HepG2 (cell line): ENCODE measurements around the gene NUDT22. TPM values are rescaled to one million over a fixed set of nuclear protein-coding genes. Genes with fewer than 3 reads are reported as not detected.

Source experiments
- ARNT ChIP-seq: fragments of 450-650 bp; IDR thresholded peaks from 2 replicates; pipeline ENCODE4 v1.6.1; 2017
- EEA1 ChIP-seq: sonication (generic); formaldehyde crosslinking; IDR thresholded peaks from 2 replicates; pipeline ENCODE4 v1.5.1; 2020; ENCODE audit warnings: mild to moderate bottlenecking, missing genetic modification reagents, borderline replicate concordance
- JUN ChIP-seq: sonication (generic); formaldehyde crosslinking; IDR thresholded peaks from 2 replicates; pipeline ENCODE4 v1.4.0; 2020; ENCODE audit warnings: mild to moderate bottlenecking, missing genetic modification reagents
- SMAD1 ChIP-seq: sonication (generic); formaldehyde crosslinking; IDR thresholded peaks from 2 replicates; pipeline ENCODE4 v1.4.0; 2020; ENCODE audit warnings: missing genetic modification reagents, low read depth, mild to moderate bottlenecking, borderline replicate concordance
- polyA plus RNA-seq, 8 experiments: library from polyadenylated mRNA; depleted of rRNA in 3 of 8; stranded (reverse) in 7 of 8; unstranded in 1 of 8; fragments of >200 nt; fragmentation: Illumina TruSeq in 4 of 8; extraction: Trizol in 4 of 8; gene quantifications; 2 replicates each; pipeline versions ENCODE4 v1.2.1 to v1.2.3, GENCODE V29; 2011 to 2016; ENCODE audit warnings: low read depth in 4 of 8, missing spikeins in 1 of 8, mixed read lengths in 1 of 8; ENCODE audit not compliant: insufficient read depth in 1 of 8
- total RNA-seq, 5 experiments: library from RNA; depleted of rRNA; stranded (reverse); fragments of >200 nt; fragmentation: Illumina TruSeq; extraction: Trizol; gene quantifications; 2 replicates each; pipeline ENCODE4 v1.2.3, GENCODE V29; 2016; ENCODE audit warnings: low read depth in 1 of 5
- TF ChIP-seq, protein P1 (sequence below): sonication (generic); formaldehyde crosslinking; IDR thresholded peaks from 2 replicates; pipeline ENCODE4 v1.5.1; 2020; ENCODE audit warnings: missing genetic modification reagents, mild to moderate bottlenecking, borderline replicate concordance
- TF ChIP-seq, protein P2 (sequence below): sonication (generic); formaldehyde crosslinking; IDR thresholded peaks from 2 replicates; pipeline ENCODE4 v1.5.0; 2020; ENCODE audit warnings: missing genetic modification reagents
- TF ChIP-seq, protein P3 (sequence below): sonication (generic); formaldehyde crosslinking; IDR thresholded peaks from 2 replicates; pipeline ENCODE4 v1.5.0; 2020; ENCODE audit warnings: missing genetic modification reagents
- TF ChIP-seq, protein P4 (sequence below): sonication (generic); formaldehyde crosslinking; IDR thresholded peaks from 2 replicates; pipeline ENCODE4 v1.8.1; 2023; ENCODE audit warnings: mild to moderate bottlenecking, missing genetic modification reagents, borderline replicate concordance
- TF ChIP-seq, protein P5 (sequence below): IDR thresholded peaks from 2 replicates; pipeline ENCODE4 v1.4.0; 2020; ENCODE audit warnings: mild to moderate bottlenecking, missing genetic modification reagents
- TF ChIP-seq, protein P6 (sequence below): sonication (generic); formaldehyde crosslinking; IDR thresholded peaks from 2 replicates; pipeline ENCODE4 v1.5.1; 2020; ENCODE audit warnings: missing genetic modification reagents, mild to moderate bottlenecking, borderline replicate concordance
- TF ChIP-seq, protein P7 (sequence below): sonication (generic); formaldehyde crosslinking; IDR thresholded peaks from 2 replicates; pipeline ENCODE4 v1.5.1; 2020; ENCODE audit warnings: mild to moderate bottlenecking, missing genetic modification reagents, borderline replicate concordance

The NUDT22 gene
- total and polyA plus RNA-seq, 2 of the 13 experiments (the other 11 are each of a cell fraction or from before 2014, with no cell fraction given) = 33.5 to 39.8 TPM

DNA sequence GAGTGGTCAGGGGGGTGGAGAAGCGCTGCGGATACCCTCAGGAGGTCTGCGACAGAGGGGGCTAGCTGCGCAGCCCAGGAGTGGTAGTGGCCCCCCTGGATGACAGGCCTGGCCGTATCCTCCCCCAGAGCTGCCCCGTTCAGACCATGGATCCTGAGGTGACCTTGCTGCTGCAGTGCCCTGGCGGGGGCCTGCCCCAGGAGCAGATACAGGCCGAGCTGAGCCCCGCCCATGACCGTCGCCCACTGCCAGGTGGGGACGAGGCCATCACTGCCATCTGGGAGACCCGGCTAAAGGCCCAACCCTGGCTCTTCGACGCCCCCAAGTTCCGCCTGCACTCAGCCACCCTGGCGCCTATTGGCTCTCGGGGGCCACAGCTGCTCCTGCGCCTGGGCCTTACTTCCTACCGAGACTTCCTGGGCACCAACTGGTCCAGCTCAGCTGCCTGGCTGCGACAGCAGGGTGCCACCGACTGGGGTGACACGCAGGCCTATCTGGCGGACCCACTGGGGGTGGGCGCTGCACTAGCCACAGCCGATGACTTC lies 505 bp downstream of the NUDT22 start (continued):
- TF ChIP-seq, protein P1, sequence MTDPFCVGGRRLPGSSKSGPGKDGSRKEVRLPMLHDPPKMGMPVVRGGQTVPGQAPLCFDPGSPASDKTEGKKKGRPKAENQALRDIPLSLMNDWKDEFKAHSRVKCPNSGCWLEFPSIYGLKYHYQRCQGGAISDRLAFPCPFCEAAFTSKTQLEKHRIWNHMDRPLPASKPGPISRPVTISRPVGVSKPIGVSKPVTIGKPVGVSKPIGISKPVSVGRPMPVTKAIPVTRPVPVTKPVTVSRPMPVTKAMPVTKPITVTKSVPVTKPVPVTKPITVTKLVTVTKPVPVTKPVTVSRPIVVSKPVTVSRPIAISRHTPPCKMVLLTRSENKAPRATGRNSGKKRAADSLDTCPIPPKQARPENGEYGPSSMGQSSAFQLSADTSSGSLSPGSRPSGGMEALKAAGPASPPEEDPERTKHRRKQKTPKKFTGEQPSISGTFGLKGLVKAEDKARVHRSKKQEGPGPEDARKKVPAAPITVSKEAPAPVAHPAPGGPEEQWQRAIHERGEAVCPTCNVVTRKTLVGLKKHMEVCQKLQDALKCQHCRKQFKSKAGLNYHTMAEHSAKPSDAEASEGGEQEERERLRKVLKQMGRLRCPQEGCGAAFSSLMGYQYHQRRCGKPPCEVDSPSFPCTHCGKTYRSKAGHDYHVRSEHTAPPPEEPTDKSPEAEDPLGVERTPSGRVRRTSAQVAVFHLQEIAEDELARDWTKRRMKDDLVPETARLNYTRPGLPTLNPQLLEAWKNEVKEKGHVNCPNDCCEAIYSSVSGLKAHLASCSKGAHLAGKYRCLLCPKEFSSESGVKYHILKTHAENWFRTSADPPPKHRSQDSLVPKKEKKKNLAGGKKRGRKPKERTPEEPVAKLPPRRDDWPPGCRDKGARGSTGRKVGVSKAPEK (CRISPR knock-in tag) = no peak
- TF ChIP-seq, protein P2, sequence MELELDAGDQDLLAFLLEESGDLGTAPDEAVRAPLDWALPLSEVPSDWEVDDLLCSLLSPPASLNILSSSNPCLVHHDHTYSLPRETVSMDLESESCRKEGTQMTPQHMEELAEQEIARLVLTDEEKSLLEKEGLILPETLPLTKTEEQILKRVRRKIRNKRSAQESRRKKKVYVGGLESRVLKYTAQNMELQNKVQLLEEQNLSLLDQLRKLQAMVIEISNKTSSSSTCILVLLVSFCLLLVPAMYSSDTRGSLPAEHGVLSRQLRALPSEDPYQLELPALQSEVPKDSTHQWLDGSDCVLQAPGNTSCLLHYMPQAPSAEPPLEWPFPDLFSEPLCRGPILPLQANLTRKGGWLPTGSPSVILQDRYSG (CRISPR knock-in tag) = no peak
- TF ChIP-seq, protein P3, sequence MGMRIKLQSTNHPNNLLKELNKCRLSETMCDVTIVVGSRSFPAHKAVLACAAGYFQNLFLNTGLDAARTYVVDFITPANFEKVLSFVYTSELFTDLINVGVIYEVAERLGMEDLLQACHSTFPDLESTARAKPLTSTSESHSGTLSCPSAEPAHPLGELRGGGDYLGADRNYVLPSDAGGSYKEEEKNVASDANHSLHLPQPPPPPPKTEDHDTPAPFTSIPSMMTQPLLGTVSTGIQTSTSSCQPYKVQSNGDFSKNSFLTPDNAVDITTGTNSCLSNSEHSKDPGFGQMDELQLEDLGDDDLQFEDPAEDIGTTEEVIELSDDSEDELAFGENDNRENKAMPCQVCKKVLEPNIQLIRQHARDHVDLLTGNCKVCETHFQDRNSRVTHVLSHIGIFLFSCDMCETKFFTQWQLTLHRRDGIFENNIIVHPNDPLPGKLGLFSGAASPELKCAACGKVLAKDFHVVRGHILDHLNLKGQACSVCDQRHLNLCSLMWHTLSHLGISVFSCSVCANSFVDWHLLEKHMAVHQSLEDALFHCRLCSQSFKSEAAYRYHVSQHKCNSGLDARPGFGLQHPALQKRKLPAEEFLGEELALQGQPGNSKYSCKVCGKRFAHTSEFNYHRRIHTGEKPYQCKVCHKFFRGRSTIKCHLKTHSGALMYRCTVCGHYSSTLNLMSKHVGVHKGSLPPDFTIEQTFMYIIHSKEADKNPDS (CRISPR knock-in tag) = no peak
- TF ChIP-seq, protein P4, sequence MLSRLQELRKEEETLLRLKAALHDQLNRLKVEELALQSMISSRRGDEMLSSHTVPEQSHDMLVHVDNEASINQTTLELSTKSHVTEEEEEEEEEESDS (CRISPR knock-in tag) = no peak
- TF ChIP-seq, protein P5, sequence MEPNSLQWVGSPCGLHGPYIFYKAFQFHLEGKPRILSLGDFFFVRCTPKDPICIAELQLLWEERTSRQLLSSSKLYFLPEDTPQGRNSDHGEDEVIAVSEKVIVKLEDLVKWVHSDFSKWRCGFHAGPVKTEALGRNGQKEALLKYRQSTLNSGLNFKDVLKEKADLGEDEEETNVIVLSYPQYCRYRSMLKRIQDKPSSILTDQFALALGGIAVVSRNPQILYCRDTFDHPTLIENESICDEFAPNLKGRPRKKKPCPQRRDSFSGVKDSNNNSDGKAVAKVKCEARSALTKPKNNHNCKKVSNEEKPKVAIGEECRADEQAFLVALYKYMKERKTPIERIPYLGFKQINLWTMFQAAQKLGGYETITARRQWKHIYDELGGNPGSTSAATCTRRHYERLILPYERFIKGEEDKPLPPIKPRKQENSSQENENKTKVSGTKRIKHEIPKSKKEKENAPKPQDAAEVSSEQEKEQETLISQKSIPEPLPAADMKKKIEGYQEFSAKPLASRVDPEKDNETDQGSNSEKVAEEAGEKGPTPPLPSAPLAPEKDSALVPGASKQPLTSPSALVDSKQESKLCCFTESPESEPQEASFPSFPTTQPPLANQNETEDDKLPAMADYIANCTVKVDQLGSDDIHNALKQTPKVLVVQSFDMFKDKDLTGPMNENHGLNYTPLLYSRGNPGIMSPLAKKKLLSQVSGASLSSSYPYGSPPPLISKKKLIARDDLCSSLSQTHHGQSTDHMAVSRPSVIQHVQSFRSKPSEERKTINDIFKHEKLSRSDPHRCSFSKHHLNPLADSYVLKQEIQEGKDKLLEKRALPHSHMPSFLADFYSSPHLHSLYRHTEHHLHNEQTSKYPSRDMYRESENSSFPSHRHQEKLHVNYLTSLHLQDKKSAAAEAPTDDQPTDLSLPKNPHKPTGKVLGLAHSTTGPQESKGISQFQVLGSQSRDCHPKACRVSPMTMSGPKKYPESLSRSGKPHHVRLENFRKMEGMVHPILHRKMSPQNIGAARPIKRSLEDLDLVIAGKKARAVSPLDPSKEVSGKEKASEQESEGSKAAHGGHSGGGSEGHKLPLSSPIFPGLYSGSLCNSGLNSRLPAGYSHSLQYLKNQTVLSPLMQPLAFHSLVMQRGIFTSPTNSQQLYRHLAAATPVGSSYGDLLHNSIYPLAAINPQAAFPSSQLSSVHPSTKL (CRISPR knock-in tag) = no peak
- TF ChIP-seq EEA1 (CRISPR knock-in tag) (no peak), JUN (CRISPR knock-in tag) (no peak), SMAD1 (CRISPR knock-in tag) (no peak), ARNT (no peak)
- TF ChIP-seq, protein P6, sequence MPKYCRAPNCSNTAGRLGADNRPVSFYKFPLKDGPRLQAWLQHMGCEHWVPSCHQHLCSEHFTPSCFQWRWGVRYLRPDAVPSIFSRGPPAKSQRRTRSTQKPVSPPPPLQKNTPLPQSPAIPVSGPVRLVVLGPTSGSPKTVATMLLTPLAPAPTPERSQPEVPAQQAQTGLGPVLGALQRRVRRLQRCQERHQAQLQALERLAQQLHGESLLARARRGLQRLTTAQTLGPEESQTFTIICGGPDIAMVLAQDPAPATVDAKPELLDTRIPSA (CRISPR knock-in tag) = no peak; the same call in 1 of the 2 replicates
- TF ChIP-seq, protein P7, sequence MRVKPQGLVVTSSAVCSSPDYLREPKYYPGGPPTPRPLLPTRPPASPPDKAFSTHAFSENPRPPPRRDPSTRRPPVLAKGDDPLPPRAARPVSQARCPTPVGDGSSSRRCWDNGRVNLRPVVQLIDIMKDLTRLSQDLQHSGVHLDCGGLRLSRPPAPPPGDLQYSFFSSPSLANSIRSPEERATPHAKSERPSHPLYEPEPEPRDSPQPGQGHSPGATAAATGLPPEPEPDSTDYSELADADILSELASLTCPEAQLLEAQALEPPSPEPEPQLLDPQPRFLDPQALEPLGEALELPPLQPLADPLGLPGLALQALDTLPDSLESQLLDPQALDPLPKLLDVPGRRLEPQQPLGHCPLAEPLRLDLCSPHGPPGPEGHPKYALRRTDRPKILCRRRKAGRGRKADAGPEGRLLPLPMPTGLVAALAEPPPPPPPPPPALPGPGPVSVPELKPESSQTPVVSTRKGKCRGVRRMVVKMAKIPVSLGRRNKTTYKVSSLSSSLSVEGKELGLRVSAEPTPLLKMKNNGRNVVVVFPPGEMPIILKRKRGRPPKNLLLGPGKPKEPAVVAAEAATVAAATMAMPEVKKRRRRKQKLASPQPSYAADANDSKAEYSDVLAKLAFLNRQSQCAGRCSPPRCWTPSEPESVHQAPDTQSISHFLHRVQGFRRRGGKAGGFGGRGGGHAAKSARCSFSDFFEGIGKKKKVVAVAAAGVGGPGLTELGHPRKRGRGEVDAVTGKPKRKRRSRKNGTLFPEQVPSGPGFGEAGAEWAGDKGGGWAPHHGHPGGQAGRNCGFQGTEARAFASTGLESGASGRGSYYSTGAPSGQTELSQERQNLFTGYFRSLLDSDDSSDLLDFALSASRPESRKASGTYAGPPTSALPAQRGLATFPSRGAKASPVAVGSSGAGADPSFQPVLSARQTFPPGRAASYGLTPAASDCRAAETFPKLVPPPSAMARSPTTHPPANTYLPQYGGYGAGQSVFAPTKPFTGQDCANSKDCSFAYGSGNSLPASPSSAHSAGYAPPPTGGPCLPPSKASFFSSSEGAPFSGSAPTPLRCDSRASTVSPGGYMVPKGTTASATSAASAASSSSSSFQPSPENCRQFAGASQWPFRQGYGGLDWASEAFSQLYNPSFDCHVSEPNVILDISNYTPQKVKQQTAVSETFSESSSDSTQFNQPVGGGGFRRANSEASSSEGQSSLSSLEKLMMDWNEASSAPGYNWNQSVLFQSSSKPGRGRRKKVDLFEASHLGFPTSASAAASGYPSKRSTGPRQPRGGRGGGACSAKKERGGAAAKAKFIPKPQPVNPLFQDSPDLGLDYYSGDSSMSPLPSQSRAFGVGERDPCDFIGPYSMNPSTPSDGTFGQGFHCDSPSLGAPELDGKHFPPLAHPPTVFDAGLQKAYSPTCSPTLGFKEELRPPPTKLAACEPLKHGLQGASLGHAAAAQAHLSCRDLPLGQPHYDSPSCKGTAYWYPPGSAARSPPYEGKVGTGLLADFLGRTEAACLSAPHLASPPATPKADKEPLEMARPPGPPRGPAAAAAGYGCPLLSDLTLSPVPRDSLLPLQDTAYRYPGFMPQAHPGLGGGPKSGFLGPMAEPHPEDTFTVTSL (CRISPR knock-in tag) = no peak; the same call in 1 of the 2 replicates
